ENCODE results near the gene ZNF555. TPM values are rescaled to one million over a fixed set of nuclear protein-coding genes. Genes with fewer than 3 reads are reported as not detected.

ZNF555 gene
- total and polyA plus RNA-seq, 9 of the 15 experiments (the other 6 are each of a cell fraction or from before 2014, with no cell fraction given) = 2.0 to 6.7 (median 5.4) TPM

- TF ChIP-seq ETV5 (CRISPR knock-in tag; IDR thresholded peaks at IDR 0.05; ENCODE audit: low read depth) = no peak
- Histone ChIP-seq H3K27ac (ENCODE audit: extremely low read depth, low read depth, low read length) (no peak overlapping the region), H3K4me2 (ENCODE audit: insufficient read depth, low read length) (no peak overlapping the region), H3K9me1 (ENCODE audit: control insufficient read depth, insufficient read depth, low read length) (no peaks in the 10 kb centered on the region), H3K4me3 (no peak overlapping the region), H3K9ac (ENCODE audit: insufficient read depth in 1 of 2, low read depth in 2 of 2, low read length in 2 of 2) (no peak overlapping the region), H2AFZ (ENCODE audit: low read depth, low read length) (no peak overlapping the region), H3K27me3 (ENCODE audit: control insufficient read depth in 2 of 2, insufficient read depth in 2 of 2, low read length in 2 of 2) (no peaks in the 10 kb centered on the region), H3K9me3 (replicated peaks; ENCODE audit: control insufficient read depth, insufficient read depth, low read depth, low read length) (no peaks in the 10 kb centered on the region), H3K36me3 (ENCODE audit: control insufficient read depth, insufficient read depth, low read length) (peaks cover 92% of the 10 kb centered on the region; the same call in 2 of the 3 replicates), H3K79me2 (ENCODE audit: control insufficient read depth, insufficient read depth, low read length) (no peaks in the 10 kb centered on the region), H4K20me1 (replicated peaks; ENCODE audit: control insufficient read depth, insufficient read depth, low read length) (no peaks in the 10 kb centered on the region), H3K4me1 (replicated peaks in 1 of 2; ENCODE audit: control insufficient read depth in 2 of 2, insufficient read depth in 2 of 2, low read length in 2 of 2) (peaks cover 0 to 8% of the 10 kb centered on the region in 2 experiments; a peak in 2 of 5 replicates)
- ATAC-seq = no peak
- in situ Hi-C loops (cut with MboI) (no loop called here), intact Hi-C loops (cut with micrococcal nuclease) (no loop called here)
- CTCF ChIA-PET (ENCODE audit: low intra/inter-chr PET ratio) = interaction anchor here (0.6 kb wide), 1 partner anchor 465 kb away, joined by 3 read pairs; no protein-coding TSS in a partner anchor
- DNase-seq (ENCODE audit: extremely low read depth in 1 of 4, low spot score in 3 of 4) = no peak
- no TSS peak for BruUV-seq (replicated peaks)
- FAIRE-seq = no peak
- over 99% methylated on average over 14 of the region's 34 CpGs for WGBS (ENCODE audit: insufficient coverage, low coverage, missing lambda C conversion rate)
- POLR2A ChIA-PET = no interaction called here
Measured at GRCh38 chr19:2806736-2807378, 34.4 kb upstream of the ZNF555 start.

- H4K20me1 ChIP-seq (replicated peaks; ENCODE audit: control insufficient read depth, insufficient read depth, low read length) = no peaks in the 10 kb centered on the region
- peaks cover 0 to 15% of the 10 kb centered on the region in 2 experiments; a peak in 2 of 5 replicates for H3K4me1 ChIP-seq (replicated peaks in 1 of 2; ENCODE audit: control insufficient read depth in 2 of 2, insufficient read depth in 2 of 2, low read length in 2 of 2)
- intact Hi-C loops (cut with micrococcal nuclease) (no loop called here), in situ Hi-C loops (cut with MboI) (no loop called here)
- POLR2A ChIA-PET = no interaction called here
- ATAC-seq (no peak), FAIRE-seq (no peak), DNase-seq (ENCODE audit: extremely low read depth in 1 of 4, low spot score in 3 of 4) (no peak)
- no peak overlapping the region for H3K27ac ChIP-seq (ENCODE audit: extremely low read depth, low read depth, low read length)
- CTCF ChIA-PET (ENCODE audit: low intra/inter-chr PET ratio) = no interaction called here
- WGBS (ENCODE audit: insufficient coverage, low coverage, missing lambda C conversion rate) = 97% methylated on average over 46 of the region's 56 CpGs
- H3K27me3 ChIP-seq (ENCODE audit: control insufficient read depth in 2 of 2, insufficient read depth in 2 of 2, low read length in 2 of 2) = no peaks in the 10 kb centered on the region
- TSS peak; percentile 34 for BruUV-seq (replicated peaks)
- no peak overlapping the region for H3K4me3 ChIP-seq
- H3K4me2 ChIP-seq (ENCODE audit: insufficient read depth, low read length) = no peak overlapping the region
- no peaks in the 10 kb centered on the region for H3K9me1 ChIP-seq (ENCODE audit: control insufficient read depth, insufficient read depth, low read length)
- H3K9ac ChIP-seq (ENCODE audit: insufficient read depth in 1 of 2, low read depth in 2 of 2, low read length in 2 of 2) = no peak overlapping the region
- no peaks in the 10 kb centered on the region for H3K79me2 ChIP-seq (ENCODE audit: control insufficient read depth, insufficient read depth, low read length)
- H3K9me3 ChIP-seq (replicated peaks; ENCODE audit: control insufficient read depth, insufficient read depth, low read depth, low read length) = no peaks in the 10 kb centered on the region
- no peak overlapping the region for H2AFZ ChIP-seq (ENCODE audit: low read depth, low read length)
- peaks cover 94% of the 10 kb centered on the region; the same call in 2 of the 3 replicates for H3K36me3 ChIP-seq (ENCODE audit: control insufficient read depth, insufficient read depth, low read length)
- TF ChIP-seq ZNF584 (CRISPR knock-in tag; IDR thresholded peaks at IDR 0.05; ENCODE audit: low read depth) (no peak), RBFOX2 (IDR thresholded peaks at IDR 0.05; ENCODE audit: low read depth, low read length) (peak; percentile 31; the same call in 1 of the 2 replicates), ZFPM2 (CRISPR knock-in tag; IDR thresholded peaks at IDR 0.05) (no peak), AFF1 (IDR thresholded peaks at IDR 0.05; ENCODE audit: low read depth in 1 of 2, partially characterized antibody in 2 of 2) (no peak), ZNF277 (CRISPR knock-in tag; IDR thresholded peaks at IDR 0.05; ENCODE audit: borderline replicate concordance) (no peak), ZNF311 (CRISPR knock-in tag; IDR thresholded peaks at IDR 0.05) (no peak), SMARCA5 (IDR thresholded peaks at IDR 0.05) (no peak)
Measured at GRCh38 chr19:2807379-2808128, 33.7 kb upstream of the ZNF555 start.

All from K562 (cell line).